Left ventricle myocardium inferior (tissue), 1 donor: ENCODE results near the gene FMO5. TPM values are rescaled to one million over a fixed set of nuclear protein-coding genes. Genes with fewer than 3 reads are reported as not detected.
"Not testable (repeated sequence)": the region's sequence is repeated elsewhere in the genome, so short reads cannot be mapped to it uniquely, and the experiment has no call there.

Source experiments
- DNase-seq: peaks from one replicate; pipeline ENCODE4 v3.0.0-alpha.2; 2020
- H3K27ac ChIP-seq: fragments of 200-600 bp; replicated peaks from 2 replicates; pipeline ENCODE4 v1.8.0; 2021
- H3K27me3 ChIP-seq: fragments of 200-600 bp; 2 replicates; pipeline ENCODE4 v1.8.0; 2021; ENCODE audit warnings: low read depth
- H3K36me3 ChIP-seq: fragments of 200-600 bp; 2 replicates; pipeline ENCODE4 v1.8.0; 2021
- H3K4me1 ChIP-seq: fragments of 200-600 bp; 2 replicates; pipeline ENCODE4 v1.8.0; 2021
- H3K4me3 ChIP-seq: fragments of 200-600 bp; 2 replicates; pipeline ENCODE4 v1.8.0; 2021; ENCODE audit warnings: mild to moderate bottlenecking, moderate library complexity
- H3K9me3 ChIP-seq: fragments of 200-600 bp; replicated peaks from 2 replicates; pipeline ENCODE4 v1.8.0; 2021
- CTCF ChIP-seq: fragments of 200-600 bp; IDR thresholded peaks from 2 replicates; pipeline ENCODE4 v1.8.0; 2021; ENCODE audit warnings: antibody characterized with exemption, mild to moderate bottlenecking, borderline replicate concordance
- intact Hi-C: fragments of 100-400 bp; cut with micrococcal nuclease; formaldehyde crosslinking; loops from one replicate; pipeline ENCODE4 v1.11.0; 2022
- total RNA-seq: library from RNA; stranded (reverse); fragmentation: NEBNext Ultra II Directional; extraction: Animal tissue kit (Norgen Biotek cat#: 25700); gene quantifications from one replicate; pipeline ENCODE4 v1.2.1, GENCODE V29; 2021
- donor health status: DM: no; HTN: yes; CAD: no; lungs with severe emphysema.

The FMO5 gene
- total RNA-seq, 1 donor from 2014 or later, result 3.2 TPM

DNA sequence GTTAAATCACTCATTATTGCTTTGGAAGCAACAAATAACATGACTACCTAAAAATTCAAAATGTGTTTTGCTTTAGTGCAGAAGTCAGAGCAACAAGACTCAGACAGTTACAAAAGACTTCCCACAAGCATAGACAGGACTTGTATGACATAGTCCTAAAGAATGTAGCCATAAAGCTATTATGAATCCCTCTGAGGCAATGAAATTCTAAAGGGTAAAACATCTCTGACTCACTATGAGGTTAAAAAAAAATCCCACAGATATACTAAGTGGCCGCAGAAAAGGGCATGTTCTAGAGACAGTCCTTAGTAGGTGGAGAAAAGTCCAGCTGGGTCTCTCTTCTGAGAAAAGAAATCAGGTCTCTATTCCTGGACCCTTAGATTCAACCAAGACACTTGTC, 57.8 kb downstream of the FMO5 start:
- peaks cover 50% of the 10 kb centered on the region for H3K4me1 ChIP-seq
- H3K27ac ChIP-seq, result no peak overlapping the region
- intact Hi-C loops, result no loop called here
- peaks cover 37% of the 10 kb centered on the region for H3K36me3 ChIP-seq
- no peak for TF ChIP-seq CTCF
- H3K9me3 ChIP-seq, result no peaks in the 10 kb centered on the region
- no peak for DNase-seq
- no peak overlapping the region for H3K4me3 ChIP-seq
- no peaks in the 10 kb centered on the region for H3K27me3 ChIP-seq

- DNase-seq, result no peak
- TF ChIP-seq CTCF, result no peak
- no peaks in the 10 kb centered on the region for H3K27me3 ChIP-seq
- H3K9me3 ChIP-seq, result no peaks in the 10 kb centered on the region
- intact Hi-C loops, result no loop called here
- no peak overlapping the region for H3K4me3 ChIP-seq
- peaks cover 7% of the 10 kb centered on the region for H3K4me1 ChIP-seq
- no peak overlapping the region for H3K27ac ChIP-seq
- peaks cover 81% of the 10 kb centered on the region for H3K36me3 ChIP-seq
These were observed 62.1 kb downstream of the FMO5 start for GRCh38 chr1:147163019-147163418.

DNA sequence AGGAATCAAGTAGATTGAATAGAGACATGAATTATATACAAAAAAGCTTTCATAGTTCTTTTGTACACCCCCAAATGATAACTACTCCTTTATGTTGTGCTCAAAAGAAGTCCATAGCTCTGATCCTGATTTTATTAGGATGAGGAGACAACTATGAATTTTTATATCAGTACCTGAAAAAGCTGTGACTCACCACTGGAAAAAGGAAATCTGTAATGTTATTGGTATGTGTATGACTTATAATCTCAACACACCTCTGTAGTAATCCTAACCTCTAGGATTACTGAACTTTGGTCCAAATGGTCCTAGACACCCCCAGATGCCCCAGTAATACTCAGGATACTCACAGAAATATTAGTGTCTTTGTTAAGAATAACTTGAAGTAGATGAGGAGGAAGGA, 63.0 kb downstream of the FMO5 start:
- Histone ChIP-seq H3K4me3 (no peak overlapping the region), H3K9me3 (no peaks in the 10 kb centered on the region), H3K36me3 (peaks cover 90% of the 10 kb centered on the region), H3K27me3 (no peaks in the 10 kb centered on the region), H3K27ac (no peak overlapping the region), H3K4me1 (no peaks in the 10 kb centered on the region)
- no peak for DNase-seq
- intact Hi-C loops, result no loop called here
- no peak for TF ChIP-seq CTCF

DNA sequence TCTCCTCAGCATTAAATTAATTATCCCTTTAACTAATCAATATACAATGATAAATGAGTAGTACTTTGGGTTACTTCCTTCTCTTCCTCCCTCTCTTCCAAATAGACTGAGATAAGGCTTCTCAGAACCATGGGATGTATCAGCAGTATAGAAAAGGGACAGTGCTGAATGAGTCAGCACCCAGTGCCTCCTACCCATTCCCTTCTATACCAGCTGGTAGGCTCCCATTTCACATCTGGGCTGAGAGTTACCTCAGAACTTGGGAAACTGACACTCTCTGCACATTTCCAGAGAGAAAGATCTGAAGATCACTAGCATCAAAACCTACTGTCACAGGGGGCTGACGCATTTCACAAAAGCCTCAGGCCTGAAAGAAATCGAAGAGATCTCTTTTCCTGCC, 68.0 kb downstream of the FMO5 start:
- H3K4me3 ChIP-seq, H3K27ac ChIP-seq, H3K27me3 ChIP-seq, intact Hi-C loops, H3K4me1 ChIP-seq, H3K9me3 ChIP-seq, DNase-seq: not testable (repeated sequence)
- peaks cover 85% of the 10 kb centered on the region for H3K36me3 ChIP-seq

DNA sequence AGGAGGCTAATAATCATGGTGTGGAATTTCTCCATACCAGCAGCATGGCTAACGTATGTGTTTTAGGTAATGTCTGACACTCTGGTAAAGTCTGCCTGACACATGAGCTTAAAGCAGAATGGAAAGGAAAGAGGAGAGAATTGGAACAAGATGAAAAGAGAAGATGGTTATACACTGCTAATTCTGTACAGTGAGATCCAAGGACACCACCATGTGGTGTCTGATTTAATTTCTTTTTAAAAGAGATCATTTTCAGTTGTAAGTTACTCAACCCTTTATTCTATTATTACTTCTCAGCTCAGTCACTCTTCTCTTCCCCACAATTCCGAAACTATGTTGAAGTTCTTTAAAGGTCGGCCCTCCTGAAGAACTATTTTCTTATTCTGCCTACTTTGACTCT, 68.5 kb downstream of the FMO5 start:
- no peak for TF ChIP-seq CTCF
- Histone ChIP-seq H3K4me1 (peaks cover 6% of the 10 kb centered on the region), H3K36me3 (peaks cover 80% of the 10 kb centered on the region), H3K27me3 (no peaks in the 10 kb centered on the region), H3K4me3 (no peak overlapping the region), H3K27ac (no peak overlapping the region), H3K9me3 (no peaks in the 10 kb centered on the region)
- intact Hi-C loops, result no loop called here
- DNase-seq, result no peak

- no peaks in the 10 kb centered on the region for H3K27me3 ChIP-seq
- no peak for DNase-seq
- H3K4me1 ChIP-seq, result peaks cover 6% of the 10 kb centered on the region
- H3K4me3 ChIP-seq, result no peak overlapping the region
- intact Hi-C loops, result no loop called here
- H3K36me3 ChIP-seq, result peaks cover 41% of the 10 kb centered on the region
- no peak for TF ChIP-seq CTCF
- H3K9me3 ChIP-seq, result no peaks in the 10 kb centered on the region
- H3K27ac ChIP-seq, result no peak overlapping the region
These were observed 72.4 kb downstream of the FMO5 start for GRCh38 chr1:147152772-147153171.
